GM18498 (cell line): Measurements from ENCODE around the gene BTNL9.
"Not testable (repeated sequence)": the region's sequence is repeated elsewhere in the genome, so short reads cannot be mapped to it uniquely, and the experiment has no call there.

ENCODE experiments used
- ATAC-seq: cut with Tn5 transposase; IDR thresholded peaks from one replicate; pipeline ENCODE4 v1.9.1; 2021; ENCODE audit warnings: mild to moderate bottlenecking, moderate library complexity; ENCODE audit not compliant: unreplicated experiment

BTNL9 gene

DNA sequence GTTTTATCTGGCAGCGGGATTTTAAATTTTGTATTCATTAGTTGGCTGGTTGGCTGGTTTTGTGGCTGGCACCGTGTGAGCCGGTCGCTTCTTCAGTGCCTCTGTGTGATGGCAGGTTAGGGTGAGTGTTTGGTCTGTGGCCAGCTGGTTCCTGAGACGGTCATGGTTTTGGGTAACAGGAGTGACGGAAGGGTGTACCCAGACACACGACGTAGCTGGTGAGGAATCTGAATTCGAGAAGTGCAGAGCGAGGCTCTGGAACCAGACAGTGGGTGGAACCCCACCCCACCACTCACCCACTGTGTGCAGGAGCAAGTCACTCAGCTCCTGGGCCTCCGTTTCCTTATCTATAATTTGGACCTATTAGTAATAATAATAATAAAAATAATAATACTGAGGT, 2.7 kb downstream of the BTNL9 start:
- ATAC-seq = no peak

DNA sequence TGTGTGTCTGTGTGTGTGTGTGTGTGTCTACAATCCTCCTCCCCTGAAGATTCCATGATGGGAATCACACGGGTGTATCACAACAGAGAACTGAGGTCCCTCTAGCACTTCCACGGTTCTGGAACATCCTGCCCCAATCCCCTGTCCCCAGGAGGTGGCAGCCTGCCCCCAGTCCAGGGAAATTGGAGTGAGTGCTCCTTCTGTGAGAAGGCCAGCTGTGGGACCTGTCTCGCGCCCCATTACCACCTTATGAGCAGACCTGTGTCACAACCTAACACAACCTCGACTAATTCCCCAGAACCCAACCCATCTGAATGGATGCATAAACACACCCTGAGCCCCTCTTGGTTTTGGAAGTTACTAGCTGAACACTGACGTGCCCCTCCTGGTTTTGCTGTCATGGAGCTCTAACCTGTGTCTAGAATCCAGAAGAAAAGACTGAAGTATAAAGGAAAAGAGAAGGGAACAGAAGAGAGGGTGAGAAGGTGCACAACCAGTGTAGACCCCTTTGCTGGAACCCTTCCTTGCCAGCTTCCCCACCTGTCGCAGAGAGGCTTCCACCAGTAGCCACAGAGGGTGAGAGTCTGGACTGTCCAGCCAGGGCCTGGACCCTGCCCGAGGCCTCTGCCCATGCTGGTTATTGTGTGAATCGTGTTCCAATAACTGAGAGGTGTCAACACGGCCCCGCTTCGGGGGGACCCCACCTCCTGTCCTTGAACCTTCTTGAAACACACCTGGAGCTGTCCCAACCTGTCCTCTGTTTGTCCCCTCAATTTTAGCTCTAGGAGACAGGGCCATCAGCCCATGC, 3.4 kb downstream of the BTNL9 start:
- no peak for ATAC-seq

DNA sequence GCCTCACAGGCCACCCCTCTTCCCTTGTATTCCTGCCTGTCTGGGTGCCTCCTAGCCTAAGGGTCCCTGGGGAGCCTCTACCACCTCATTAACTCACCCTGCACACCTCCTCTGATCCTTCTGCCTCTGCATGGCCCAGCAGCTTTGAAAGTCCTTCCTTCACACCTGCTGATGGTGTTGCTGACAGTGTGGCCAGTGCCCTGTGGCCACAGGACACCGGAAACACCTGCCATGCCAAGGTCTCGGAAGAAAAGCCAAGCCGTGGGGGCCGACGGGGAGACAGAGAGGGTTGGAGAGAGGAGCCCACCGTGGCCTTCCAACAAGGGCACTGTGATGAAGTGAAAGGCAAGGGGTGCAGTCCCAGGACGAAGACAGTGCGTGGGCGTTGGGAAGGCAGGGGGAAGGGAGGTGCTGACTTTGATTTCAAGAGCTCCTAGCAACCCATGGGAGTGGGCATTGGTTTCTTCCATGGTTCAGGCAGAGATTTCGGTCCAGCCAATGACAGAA, 4.1 kb downstream of the BTNL9 start:
- no peak for ATAC-seq

DNA sequence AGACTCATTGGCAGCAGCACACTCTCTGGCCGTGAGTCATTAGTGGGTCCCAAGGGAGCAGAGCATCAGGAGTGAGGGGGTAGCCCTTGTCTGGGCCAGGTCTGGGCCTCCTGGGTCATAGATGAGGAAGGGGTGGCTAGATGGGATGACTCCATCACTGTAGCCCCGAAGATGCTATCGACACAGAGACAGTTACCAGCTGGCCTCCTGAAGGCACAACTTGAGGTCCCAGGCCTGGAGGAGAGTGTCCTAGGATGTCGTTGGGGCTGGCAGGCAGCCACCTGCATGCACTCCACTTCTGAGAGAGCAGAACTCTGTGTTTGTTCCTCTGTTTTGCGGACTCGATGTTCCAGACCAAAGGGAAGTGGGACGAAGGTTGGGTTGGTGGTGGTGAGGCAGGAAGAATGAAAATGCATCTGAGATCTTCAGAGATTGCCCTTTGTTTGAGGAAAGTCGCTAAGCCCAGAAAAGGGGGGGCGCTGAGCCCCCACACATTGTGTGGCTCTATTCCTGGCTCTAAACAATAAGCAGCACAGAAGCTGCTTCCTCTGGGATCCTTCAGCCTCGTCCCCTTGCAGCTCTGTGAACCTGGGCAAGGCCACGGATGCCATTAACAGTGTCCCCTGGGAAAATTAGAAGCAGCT, 4.7 kb downstream of the BTNL9 start:
- ATAC-seq = no peak

DNA sequence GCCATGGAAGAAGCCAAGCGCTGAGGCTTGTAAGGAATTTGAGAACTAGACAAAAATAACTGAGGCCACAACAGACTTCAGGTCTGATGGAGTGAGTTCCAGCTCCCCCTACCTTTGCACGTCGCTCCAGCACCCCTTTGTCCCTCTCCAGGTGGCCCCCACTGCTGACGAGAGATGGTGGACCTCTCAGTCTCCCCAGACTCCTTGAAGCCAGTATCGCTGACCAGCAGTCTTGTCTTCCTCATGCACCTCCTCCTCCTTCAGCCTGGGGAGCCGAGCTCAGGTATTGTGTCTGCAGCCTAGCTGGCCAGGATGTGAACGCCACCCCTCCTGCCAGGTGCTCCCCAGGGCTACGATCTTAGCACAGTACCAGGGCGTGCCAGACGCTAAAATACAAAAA, 5.2 kb downstream of the BTNL9 start:
- ATAC-seq = no peak

DNA sequence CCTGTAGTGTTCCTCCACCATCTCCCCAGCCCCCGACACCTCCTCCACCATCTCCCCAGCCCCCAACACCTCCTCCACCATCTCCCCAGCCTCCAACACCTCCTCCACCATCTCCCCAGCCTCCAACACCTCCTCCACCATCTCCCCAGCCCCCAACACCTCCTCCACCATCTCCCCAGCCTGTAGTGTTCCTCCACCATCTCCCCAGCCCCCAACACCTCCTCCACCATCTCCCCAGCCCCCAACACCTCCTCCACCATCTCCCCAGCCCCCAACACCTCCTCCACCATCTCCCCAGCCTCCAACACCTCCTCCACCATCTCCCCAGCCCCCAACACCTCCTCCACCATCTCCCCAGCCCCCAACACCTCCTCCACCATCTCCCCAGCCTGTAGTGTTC, 5.8 kb downstream of the BTNL9 start:
- not testable (repeated sequence) for ATAC-seq

DNA sequence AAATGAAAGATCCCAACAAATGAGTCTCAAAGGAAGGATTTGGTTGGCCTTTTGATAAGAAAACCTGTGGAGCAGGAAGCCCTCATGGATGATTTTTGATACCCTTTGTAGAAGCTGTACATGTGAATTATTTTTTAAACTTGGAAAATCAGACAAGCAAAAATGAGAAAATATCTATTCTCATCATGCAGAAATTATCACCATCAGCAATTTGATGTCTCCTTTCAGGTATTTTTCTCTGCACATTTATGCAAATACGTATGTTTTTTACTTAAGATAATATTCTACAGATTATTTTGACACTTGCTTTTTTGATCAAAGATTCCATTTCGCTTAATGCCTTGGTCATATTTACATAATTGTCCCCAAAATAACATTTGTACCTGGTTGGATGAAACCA, 7.2 kb downstream of the BTNL9 start:
- ATAC-seq = no peak

DNA sequence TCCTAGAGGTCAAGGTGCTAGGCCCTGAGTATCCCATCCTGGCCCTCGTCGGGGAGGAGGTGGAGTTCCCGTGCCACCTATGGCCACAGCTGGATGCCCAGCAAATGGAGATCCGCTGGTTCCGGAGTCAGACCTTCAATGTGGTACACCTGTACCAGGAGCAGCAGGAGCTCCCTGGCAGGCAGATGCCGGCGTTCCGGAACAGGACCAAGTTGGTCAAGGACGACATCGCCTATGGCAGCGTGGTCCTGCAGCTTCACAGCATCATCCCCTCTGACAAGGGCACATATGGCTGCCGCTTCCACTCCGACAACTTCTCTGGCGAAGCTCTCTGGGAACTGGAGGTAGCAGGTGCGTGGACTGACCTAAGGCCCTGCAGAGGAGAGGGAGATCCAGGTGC, 7.9 kb downstream of the BTNL9 start:
- no peak for ATAC-seq

DNA sequence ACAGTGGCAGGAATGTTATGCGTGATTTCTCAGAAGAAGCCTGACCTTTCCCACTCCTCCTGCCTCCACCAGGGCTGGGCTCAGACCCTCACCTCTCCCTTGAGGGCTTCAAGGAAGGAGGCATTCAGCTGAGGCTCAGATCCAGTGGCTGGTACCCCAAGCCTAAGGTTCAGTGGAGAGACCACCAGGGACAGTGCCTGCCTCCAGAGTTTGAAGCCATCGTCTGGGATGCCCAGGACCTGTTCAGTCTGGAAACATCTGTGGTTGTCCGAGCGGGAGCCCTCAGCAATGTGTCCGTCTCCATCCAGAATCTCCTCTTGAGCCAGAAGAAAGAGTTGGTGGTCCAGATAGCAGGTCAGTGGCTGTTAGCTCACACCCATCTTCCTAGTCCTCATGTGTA, 9.9 kb downstream of the BTNL9 start:
- no peak for ATAC-seq

DNA sequence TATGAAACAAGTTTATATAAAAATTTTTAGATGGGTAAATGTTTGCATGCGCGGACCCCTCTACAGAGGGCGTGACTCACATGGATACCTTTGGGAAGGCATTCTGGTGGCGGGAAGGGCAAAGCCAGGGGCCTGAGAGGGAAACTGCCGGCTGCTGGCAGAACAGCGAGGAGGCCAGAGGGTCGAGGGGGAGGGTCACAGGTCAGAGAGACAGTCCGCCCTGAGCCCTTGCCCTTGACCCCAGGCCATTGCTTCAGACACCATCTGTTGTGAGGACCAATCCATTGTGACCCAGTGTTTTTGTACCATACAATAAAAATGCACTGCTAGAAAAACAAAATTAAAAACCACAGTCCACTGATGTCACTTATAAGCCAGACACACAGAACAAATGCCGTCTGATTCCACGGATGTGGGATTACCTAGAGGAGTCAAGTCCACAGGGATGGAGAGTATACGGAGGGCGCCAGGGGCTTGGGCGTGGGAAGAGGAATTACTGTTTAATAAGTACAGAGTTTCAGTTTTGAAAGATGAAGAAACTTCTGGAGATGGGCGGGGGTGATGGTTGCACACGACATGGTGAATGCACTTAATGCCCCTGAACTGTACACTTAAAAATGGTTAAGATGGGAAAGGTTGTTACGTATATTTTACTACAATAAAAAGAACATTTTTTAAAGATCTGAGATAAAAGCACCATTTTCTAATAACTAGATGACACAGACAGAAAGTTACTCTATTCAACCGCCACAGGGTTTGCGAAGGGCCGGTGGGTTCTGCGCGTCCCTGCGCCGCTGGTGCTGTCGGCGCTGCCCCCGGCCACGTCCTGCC, 12.0 kb downstream of the BTNL9 start:
- no peak for ATAC-seq

DNA sequence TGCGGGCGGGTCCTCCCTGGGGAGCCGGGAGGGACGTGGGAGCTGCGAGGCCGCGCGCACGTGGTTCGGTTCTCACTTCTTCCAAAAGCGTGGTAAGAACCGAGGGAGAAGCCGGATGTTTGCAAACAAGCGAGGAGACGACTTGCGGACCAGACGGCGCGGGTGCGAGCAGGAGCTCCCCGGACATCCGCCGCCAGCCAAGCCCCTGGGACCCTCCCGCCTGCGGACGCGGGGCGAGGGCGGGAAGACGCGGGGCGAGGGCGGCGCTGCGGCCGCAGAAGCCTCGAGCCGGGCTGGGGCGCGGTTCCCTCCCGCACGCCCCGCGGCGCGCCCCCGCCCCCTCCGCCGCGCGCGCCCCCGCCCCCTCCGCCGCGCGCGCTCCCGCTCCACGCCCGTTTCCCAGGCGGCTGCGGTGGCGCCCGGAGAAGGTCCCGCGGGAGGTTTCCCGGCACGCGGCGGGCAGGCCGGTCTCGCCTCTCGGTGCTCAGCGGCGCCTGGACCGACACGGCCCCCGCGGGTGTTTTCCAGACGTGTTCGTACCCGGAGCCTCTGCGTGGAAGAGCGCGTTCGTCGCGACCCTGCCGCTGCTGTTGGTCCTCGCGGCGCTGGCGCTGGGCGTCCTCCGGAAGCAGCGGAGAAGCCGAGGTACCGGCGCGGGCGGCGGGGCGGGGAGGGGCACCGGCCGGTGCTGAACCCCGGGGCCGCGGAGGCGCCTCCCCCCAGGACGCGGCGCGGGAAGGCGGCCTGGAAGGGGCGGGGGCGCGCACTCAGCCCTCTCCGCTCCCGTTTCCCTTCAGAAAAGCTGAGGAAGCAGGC, 12.8 kb downstream of the BTNL9 start:
- ATAC-seq = no peak

DNA sequence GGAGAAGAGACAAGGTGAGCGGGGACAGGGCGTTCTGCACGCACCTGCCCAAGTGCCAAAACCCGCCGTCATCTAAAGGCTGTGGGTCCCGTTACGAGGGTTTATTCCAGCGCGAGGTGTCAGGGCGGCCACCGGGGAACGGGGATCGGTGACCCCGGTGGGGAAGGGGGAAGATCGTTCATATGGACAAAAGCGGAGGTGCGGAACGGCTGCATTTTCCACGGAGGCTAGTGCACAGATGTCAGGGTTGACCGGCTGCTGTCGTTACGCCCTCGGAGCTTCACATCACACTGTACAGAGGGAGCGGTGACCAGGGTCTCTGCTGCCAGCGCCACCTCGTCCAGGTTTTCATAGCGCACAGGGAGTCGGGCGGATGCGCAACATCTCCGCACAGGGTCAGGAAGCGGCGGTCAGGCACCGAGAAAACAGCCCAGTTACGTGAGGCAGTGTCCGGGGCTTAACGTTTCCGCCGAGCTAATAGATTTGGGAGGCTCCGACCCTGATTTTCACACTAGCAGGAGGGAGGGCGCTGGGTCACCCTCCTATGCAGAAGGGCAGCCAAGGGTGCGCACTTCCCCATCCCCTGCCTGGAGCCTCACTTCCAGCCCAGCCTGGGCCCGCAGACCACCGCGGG, 13.5 kb downstream of the BTNL9 start:
- no peak for ATAC-seq

DNA sequence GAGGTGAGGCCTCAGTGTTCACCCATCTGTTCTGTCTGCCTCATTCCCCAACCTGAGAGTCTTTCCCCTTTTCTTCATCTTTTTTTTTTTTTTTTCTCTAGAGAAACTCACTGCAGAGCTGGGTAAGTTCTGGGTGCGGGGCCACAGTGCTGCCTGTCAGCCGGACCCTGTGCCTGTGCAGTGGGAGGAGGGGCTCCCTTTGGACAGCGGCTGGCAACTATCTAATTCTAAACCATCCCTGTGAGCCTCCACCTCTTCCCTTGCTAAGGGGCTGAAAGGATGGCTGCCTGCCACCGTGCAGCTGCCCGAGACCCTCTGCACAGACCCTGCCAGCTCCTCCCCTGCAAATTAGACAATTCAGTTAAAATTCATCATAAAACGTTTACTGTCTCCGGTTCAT, 14.1 kb downstream of the BTNL9 start:
- no peak for ATAC-seq

DNA sequence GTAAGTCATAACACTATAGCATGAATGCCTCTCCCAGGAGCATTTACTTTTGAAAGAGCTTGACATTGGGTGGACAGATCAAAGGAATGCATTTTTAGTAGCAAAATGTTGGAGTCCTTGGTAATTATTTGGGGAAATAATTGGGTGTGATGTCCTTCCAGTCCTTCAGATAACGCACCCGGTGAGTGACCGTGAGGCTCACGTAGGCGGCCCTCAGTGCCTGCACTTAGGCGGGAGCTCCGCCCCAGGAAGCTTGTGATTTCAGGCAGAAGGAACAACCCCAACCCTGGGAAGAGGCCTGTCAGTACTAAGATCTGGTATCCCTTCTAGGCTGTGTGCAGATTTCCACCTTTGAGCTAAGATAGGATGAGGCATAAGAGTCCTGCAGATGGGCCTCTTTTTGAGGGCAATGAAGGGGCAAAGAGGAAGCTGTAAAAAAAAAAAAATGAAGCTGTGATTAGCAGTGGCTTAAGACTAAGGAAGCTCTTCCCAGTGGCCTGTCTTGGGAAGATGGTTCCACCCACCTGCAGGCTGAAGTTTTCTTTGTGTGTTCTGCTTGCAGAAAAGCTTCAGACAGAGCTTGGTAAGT, 14.9 kb downstream of the BTNL9 start:
- no peak for ATAC-seq

DNA sequence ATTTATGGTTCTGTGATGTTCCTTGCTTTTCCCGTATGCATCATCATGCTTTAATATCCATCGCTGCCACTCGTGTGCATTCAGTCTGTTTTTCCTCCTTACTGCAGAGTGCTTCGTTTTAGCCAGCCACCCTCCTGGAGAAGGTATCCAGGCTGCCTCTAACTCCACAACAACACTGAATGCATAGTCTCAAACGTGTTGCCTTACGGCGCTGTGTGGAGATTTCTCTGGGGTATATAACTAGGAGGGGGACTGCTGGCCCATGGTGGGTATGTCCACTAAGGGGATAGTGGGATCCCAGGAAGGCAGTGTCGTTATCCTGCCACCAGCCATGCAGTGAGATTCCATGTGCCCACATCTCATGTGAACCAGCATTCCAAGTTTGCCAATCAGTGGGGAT, 16.4 kb downstream of the BTNL9 start:
- no peak for ATAC-seq

DNA sequence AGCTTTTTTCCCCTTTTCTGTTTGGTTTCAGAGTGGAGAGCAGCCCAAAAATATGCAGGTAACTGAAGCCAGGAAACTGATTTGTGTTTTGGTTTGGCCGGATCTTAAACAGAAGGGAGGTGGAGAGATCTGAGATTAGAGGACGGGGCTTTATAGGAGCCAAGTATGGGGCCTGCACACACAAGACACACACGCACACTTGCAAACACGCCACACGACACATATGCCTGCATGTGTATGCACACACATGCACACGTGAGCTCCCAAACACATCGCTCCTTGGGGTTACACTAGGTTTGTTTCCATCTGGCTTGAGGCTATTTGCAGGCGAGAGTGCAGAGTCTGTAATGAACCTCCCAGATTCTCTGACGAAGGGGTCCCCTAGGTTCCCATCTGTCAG, 18.3 kb downstream of the BTNL9 start:
- no peak for ATAC-seq

DNA sequence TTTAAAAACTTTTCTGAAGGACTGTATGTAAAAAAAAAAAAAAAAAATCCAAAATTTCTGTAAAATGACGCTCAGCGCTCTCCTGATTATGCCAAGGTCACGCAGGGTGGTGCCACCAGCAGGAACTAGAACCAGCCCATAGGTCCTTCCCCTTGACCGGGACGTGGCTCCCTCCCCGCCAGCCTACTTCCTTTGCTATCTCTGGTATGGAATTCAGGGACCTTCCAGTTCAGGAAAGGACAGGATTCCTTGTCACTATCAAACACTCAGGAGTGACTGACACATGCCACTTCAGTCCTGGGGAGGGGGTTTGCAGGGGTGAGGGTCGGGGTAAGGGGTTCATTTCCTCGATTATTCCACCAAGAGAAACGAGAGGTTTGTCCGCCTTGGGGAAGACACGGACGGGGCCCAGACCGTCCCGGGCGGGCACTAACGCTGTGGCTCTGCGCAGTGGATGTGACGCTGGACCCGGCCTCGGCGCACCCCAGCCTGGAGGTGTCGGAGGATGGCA, 18.8 kb downstream of the BTNL9 start:
- ATAC-seq = no peak

DNA sequence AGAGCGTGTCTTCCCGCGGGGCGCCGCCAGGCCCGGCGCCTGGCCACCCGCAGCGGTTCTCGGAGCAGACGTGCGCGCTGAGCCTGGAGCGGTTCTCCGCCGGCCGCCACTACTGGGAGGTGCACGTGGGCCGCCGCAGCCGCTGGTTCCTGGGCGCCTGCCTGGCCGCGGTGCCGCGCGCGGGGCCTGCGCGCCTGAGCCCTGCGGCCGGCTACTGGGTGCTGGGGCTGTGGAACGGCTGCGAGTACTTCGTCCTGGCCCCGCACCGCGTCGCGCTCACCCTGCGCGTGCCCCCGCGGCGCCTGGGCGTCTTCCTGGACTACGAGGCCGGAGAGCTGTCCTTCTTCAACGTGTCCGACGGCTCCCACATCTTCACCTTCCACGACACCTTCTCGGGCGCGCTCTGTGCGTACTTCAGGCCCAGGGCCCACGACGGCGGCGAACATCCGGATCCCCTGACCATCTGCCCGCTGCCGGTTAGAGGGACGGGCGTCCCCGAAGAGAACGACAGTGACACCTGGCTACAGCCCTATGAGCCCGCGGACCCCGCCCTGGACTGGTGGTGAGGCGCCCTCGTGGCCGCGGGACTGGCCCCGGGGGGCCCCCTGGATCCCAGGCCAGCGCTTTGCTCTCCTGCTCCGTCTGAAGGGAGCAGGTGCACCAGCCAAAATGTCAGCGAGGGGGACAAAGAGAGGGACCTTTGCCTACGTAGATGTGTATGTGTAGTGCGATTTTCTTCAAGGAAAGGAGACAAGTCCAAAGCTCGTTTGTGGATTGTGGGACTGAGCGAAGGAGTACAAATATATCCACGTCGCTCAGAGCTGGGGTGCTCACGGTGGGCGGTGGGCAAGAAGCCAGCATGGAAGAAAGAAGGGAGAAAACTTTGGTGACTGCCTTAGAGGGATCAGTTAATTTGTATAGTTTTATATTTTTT, 19.5 kb downstream of the BTNL9 start:
- ATAC-seq = no peak

DNA sequence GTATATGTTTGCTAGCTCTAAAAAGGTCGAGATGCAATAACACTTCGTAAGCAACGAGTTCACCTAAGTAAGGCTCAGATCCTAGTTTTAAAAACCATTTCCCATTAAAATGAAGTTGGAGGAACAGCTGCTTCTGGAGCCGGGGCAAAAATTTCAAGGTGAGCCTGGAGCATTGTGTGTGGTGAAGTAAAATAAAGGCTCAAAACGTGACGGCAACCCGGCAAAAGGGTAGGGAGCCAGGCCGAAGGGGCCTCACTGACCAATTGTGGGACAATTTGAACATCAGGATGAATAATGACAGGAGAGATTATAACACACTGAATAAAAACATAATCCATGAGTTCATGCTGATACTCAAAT, 20.1 kb downstream of the BTNL9 start:
- no peak for ATAC-seq
